Stimulated activated CD8-positive, alpha-beta memory T cell treated with anti-CD3 and anti-CD28 coated beads, Interleukin-4, amount 100 ng/mL, for 24 hours (primary cell): Measurements from ENCODE around the gene GADL1.

Source experiments
- DNase-seq: peaks from one replicate; pipeline ENCODE4 v3.0.0-alpha.2; 2020; ENCODE audit warnings: low read depth

Gene GADL1

DNA sequence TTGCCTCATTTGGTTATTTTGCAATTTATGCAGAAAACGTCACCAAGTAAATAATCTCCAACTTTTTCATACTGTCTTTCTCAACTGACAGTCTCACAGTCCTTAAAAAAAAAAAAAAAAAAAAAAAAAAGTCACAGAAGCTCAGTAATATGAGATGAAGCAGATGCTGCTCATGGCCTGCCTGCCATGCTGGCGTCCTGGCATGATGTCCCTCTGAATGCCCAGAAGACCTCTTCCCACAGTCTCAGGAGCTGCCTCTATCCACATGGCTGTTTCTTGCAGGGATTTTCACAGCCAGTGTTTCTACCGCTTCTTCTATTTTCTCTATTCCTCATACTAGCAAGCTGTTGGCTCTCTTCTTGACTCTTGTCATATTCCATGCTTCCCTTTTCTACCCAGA, 200.3 kb downstream of the GADL1 start:
- DNase-seq = no peak

DNA sequence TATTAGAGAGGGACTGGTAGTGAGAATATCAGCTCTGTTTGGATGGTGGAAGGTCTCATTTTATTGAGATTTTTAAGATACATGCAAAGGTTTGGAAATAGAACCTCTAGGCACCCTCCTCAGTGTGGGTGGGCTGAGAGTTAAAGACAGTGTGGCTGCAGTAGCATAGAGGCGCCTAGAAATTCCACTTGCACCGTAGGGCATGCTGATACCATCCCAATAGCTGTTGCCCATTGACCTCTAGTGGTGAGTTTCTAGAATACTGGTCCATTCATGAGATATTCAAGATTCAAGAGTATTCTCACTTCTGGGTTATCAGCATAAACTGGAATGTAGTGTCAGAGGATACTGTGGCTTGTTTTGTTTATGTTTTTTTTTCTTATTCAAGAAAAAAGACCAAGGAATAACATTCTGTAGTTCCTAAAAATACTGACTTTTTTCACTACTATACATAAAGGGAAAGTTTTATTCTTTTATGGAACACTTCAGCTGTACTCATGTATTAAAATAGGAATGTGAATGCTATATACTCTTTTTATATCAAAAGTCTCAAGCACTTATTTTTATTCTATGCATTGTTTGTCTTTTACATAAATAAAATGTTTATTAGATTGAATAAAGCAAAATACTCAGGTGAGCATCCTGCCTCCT, 200.9 kb downstream of the GADL1 start:
- no peak for DNase-seq

DNA sequence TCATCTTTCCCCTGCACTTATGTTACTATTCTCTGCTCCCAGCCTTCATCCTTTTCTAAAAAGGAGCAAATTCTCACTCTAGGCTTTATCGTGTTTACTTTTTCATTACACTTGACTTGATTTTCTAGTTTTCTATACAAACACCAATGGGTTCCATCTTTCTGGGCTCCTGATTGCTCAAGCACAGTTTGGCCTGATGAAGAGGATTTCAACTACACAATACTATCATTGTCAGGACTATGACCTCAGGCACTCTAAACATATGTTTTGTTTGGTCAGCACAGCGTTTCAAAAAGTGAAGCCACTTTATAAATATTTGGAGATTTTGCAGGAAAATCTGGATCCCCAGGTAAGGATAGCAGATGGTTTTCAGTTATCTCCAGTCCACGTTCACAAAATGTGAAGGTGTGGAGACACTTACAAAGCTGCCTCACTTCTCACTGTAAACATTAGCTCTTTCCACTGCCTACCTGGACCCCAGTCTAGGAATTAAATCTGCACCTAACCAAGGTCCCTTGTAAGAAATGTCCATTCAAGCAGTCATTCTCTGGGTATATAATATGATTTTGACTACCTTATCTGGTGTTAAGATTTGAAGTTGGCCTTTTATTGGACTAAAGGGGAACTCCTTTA, 201.8 kb downstream of the GADL1 start:
- DNase-seq = no peak

DNA sequence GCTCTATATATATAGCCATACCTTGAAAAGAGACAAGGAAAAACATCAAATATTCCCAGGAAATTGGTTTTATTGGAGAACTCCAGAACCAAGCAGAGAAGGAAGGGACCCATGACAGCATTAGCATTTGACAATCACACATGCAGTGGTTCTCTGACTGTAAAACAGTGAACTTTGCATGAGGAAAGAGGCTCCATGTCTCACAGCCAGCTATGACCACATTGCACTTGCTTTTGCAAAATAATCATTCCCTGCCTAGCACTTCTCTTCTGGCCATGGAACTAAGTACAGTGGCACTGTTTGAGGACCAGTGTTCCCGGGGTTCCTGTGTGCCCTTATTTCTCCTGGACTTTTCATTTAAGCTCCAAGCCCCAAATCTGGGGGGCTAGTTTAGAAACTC, 202.5 kb downstream of the GADL1 start:
- no peak for DNase-seq

DNA sequence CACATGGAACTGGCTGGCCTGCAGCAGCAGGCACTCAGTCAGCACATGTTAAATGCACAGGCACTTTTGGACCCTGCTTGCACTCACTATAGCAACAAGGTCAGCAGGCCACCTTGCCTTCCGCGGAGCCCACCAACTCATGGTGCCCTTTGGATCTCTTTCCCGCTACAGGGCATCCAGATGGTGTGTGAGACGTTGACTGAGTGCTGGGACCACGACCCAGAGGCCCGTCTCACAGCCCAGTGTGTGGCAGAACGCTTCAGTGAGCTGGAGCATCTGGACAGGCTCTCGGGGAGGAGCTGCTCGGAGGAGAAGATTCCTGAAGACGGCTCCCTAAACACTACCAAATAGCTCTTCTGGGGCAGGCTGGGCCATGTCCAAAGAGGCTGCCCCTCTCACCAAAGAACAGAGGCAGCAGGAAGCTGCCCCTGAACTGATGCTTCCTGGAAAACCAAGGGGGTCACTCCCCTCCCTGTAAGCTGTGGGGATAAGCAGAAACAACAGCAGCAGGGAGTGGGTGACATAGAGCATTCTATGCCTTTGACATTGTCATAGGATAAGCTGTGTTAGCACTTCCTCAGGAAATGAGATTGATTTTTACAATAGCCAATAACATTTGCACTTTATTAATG, 203.1 kb downstream of the GADL1 start:
- DNase-seq = no peak

DNA sequence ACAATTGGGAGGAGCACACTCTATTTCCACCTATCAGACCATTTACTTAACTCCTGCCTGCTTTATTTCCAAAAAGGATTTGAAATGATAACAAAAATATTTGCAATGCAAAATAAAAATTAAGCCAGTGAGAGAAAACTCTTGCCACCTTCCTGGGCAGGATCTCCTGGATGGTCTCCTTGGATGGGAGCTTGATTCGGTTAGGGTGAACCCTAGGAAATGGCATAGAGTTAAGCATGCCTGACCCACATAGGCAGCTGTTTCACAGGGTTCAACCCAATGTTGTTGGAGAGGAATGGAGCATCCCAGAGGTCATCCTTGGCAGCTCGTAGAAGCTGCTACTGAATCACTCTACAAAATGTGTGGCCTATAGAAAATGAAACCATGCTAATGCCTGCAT, 204.3 kb downstream of the GADL1 start:
- no peak for DNase-seq

DNA sequence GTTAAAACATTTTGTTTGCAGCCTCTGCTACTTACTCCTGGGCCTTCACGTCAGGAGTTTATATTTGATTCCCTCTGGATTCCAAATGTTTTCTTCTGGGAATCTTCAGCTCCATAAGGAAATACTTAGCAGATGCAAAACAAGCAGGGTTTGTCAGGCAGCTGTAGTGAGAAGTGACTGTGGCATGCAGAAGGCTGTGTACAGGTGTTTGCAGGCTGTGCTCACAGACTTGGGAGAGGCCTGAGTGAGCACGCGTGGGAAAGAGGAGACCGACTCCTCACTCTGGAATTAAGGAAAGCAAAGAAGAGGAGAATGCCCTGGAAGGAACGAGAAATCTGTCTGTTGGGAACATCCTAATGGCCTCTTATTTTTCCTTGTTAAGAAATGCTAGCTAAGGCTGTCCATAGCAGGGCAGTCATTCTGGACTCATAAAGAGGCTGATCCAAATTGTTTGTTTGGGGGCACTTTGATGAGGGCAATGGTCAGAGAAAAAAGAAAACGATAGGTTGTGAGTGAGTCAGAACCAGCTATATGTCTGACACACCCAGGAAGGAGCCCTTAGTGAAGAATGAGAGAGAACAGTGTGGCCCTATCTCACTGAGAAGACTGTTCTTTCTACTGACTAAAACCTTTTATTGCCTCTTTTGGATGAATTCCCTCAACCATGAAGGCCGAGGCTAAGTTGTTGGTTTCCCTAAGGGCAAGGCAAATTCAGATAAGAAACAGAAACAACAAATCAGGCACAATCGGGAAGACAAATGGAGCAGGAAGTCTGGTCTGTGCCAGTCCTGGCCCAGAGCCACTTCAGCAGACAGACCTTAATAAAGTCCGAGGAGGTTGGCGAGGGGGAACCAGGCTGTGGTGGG, 205.5 kb downstream of the GADL1 start:
- no peak for DNase-seq

DNA sequence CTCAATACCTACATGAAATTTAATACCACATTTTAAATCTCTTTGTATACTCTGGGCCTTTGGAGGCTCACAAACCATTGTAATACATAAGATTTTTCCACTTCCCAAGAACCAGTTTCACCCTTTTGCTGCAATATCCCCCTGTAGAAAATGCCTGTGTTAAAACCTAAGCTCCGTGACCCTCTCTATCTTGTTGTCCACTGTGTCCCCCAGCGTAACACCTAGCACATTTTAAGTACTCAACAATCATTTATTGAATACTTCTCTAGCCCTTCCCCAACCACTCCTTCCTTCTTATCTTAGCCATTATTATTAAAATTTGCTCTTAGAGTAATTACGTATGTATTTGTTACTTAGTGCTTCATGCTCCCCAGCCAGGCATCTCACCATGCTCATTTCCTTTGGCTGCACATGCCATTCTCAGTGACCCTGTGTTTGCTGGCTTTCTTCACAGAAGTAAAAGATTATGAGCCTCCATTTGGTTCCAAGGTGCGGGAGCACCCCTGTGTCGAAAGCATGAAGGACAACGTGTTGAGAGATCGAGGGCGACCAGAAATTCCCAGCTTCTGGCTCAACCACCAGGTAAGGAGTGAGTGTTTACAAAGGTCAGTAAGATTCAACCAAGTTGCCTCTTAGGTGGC, 206.4 kb downstream of the GADL1 start:
- DNase-seq = no peak

DNA sequence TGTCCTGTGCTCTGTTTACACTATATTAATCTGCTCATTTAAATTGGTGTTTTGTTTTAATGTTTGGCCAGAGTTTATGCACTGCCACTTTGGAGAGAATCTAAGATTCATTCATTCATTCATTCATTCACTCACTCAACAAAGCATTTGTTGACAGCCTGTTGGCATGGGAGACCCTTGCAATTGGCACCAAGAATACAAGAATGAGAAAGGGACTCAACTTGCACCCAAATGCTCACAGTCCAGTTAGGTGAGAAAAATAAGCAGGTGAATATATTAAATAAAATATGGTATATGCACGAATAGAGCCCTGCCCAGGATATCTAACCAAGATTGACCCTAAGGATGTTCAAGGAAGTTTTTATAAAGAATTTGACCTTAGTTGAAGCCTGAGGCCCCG, 207.7 kb downstream of the GADL1 start:
- no peak for DNase-seq

DNA sequence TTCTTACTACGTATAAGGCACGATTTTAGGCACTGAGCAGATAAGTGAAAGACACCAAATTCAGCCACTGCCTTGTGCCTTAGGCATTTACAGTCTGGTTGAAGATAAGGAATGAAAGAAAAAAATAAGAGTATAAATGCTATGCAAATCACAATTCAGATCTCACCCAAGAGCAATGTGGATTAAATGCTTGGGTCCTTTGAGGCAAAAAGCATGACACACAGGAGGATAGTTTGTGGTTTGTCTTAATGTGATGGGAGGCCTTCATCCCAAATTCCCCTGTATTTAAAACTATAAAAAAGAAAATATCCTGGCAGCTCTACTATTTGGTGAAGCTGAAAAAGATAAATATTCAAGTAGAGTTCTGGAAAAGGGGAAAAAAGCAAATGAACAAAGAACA, 208.3 kb downstream of the GADL1 start:
- no peak for DNase-seq

DNA sequence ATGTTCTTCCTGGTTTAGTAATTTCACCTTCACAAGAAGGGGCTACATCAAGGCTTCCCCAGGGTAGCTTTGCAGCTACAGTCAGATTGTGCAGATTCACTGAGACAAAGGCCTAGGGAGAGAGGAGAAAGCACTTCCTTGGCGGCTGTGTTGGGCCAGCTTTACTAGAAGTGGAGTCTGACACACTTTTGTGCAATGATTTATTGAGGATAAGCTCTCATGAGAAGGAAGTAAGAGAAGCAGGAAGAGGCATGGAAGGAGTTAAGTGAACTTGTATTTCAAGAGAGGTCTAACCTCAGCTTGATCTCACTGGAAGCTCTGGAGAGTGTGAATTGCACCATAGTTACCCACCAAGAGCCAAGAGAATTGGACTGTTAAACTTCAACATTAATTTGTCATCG, 209.2 kb downstream of the GADL1 start:
- DNase-seq = no peak

DNA sequence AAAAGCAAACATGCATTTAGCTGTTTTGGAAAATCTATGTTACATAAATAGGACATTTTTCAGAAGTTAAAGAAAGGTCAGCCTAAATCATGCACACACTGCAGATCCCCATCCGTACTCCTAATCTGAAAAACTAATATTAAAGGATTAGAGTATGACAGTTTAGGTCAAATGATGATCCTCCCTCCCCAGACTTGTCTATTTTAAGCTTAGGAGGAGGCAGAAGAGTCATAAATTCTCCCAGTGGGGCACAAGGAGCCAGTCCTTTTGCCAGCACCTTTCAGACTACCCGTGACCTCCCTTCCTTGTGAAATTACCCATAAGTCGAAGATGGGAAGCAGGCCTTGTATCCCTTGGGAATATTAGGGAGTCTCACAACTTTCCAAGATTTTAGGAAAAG, 210.1 kb downstream of the GADL1 start:
- DNase-seq = no peak

DNA sequence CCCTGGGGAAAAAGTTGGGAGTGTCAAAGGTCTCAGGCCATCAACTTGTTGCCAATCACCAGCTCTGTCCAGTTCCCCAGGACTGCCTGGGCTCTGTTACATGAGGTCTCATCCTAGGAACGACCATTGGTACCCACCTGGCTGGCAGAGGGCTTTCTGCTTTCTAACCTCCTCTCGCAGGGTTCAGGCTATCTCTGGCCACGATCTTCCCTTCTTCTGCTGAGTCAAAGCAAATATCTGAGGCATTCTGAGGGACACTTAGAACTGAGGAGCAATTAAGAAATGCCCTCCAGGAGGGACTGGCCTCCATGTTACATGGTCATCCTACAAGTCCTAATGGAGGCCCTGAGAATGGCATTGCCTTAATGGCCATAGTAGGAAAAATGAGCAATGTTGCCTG, 210.7 kb downstream of the GADL1 start:
- DNase-seq = no peak

DNA sequence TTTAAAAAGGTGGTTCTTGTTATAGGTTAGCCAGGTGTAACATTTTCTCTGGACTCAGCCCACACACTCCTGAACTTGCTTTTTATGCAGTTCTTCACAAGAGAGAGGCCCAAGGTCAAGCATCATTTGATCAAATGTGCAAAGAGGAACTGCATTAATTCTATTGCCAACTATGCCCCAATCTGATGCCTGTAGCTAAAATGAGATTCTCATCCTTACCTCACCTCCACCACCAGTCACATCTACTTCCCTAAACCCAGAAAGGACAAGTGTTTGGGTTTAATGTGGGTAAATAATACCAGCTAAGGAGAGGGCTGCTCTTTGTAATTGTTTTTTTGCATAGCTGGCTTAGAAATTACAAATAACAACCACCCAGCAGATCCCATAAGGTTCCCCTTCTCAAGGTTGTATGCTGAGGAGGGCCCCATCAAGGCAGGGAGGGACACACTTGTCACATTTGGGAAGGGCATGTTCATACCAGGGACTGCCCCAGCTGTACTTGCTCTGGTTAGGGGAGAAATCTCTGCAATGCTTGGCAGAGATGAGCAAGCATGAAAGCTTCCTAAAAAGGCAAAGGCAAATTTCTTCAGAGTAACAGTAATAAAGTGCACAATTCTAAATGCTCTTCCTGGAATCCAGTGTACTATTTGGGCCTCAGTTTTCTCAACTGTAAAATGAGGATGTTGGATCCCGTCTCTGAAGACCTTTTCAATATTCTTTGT, 211.9 kb downstream of the GADL1 start:
- DNase-seq = no peak

DNA sequence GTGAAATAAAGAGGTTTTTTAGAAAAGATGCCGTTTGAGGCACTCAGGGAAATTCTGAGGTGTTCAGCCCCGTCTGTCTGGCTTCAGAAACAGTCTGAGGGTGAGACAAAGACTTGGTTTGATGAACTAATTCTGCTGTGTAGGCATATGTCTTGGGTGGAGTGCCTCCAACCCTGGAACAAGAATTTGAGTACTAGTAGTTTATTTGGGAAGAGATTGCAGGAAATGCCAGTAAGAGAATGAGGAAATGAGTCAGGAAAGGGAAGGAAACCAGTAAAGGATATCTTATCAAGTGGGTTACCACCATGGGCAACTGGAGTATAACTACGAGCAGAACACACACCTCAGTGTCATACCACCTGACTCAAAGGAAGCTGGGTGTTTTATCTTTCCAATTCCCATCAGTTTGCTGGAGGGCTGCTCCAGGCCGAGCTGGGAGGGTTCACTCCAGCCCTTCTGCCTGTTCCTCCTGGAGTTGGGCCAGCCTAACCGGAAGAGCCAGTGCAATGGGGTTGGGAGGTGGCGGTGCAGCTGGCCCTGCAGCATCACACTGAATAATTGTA, 212.7 kb downstream of the GADL1 start:
- DNase-seq = no peak

DNA sequence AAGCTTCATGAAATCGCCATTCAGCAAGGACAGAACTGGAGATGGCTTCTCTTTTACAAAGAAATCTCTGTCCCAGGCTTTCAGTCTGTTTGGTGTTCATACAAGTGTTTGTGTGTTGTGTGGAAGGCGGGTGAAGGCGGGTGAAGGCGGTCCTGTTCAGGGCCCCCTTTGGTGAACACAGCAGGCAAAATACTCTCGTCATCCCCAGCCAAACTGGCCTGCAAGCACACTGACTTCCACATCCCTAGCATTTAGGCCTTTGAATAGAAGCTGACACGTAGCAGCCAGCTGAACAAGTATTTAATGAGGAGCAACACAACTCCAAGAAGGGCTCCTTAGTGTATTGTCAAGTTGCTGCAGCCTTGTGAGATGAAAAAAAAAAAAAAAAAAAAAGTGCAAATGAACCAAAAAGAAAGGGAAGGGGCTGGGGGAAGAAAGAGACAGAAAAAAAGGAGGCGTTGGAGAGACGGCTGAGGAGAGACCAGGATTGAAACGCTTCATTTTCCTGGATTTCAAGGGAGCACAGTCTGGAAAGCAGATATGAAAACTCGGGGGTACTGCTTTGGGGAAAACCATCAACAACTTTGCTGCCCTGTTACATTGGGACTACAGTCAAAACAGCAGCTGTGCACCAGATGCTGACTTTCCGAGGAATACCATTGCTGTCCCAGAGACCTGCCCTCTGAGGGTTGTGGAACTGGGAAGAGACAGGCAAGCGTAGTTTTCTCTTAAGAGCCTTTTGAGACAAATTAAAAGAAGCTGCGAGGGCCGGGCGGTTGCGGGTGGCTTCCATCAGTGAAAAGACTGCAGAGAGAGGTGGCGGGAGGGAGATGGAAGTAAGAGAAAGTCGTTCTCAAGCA, 213.4 kb downstream of the GADL1 start:
- DNase-seq = no peak

DNA sequence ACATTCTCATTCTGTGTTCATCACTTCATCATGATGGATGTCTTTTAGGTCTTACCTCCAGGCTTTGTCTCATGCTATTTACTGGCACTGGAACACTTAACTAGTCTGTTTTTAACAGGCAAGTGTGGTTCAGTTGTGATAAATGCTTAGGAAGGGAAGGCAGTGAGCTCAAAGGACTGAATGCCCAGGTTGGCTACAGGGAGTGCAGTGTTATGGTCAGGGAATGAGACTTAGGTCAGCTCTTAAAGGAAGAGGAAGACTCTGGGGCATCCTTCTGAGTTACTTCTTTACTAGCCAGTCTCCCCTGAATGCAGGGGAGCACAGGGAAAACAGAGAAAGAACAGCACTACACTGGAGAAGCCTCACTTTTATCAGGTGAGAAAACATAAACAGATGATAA, 215.4 kb downstream of the GADL1 start:
- DNase-seq = no peak

DNA sequence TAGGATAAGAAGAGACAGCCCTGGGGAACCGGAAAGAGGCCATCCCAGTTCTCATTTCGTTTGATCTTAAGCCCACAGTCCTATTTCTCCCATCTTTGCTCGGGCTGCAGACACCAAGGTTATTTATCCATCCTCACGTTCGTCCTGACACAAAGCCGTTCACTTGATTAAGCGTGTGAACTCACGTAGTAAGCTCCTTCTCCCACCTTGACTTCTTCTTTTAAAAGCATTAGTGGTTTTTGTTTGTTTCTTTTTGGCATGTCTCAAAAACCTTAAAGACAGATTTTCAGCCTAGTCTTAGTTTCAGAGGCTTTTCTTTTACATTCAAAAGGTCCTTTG, 217.1 kb downstream of the GADL1 start:
- no peak for DNase-seq

DNA sequence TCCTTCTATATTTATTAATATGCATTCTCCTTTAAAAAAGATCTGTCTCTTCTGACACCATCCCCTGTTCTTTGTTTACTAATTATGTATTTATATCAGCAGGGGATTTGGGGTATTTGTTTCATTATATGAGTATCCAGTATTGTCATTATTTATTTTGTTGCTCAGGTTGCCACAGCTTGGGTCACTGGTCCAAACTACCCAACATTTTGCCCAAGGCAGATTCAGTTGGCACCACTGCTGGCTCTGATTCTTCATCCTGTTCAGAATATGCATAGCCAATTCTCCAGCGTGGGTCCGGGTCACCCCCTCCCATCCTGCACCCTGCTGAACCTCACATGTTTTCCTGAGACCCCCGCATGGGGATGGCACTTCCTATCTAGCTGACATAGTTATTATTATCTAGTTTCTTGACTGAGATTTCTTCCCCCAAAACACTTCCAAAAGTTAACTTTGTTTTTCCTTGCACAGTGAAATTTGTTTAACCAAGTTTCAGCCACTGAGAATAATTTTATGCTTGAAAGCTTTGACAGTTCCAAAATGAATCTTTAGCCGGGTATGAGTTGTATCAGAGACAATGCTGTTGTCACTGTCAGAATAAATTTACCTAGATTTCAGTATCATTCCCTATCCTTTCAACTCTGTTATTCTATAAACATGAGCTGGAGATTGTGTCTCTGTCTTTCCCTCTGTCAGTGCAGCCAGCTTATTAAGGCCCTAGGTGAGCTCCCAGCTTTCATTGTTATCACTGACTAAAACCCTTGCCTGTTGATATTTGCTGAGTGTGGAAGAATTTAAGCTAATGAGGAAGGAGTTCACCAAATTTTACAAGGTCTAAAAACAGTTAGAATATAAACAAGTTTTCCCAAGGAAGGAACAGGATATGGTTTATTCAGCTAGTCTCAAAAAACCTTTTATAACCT, 217.8 kb downstream of the GADL1 start:
- no peak for DNase-seq
